HCT116 (cell line): ENCODE results near the gene C11orf52. TPM values are rescaled to one million over a fixed set of nuclear protein-coding genes. Genes with fewer than 3 reads are reported as not detected.

ENCODE experiments used
- CBX3 ChIP-seq: IDR thresholded peaks from 2 replicates; pipeline ENCODE4 v1.6.1; 2012; ENCODE audit warnings: low read depth
- CEBPB ChIP-seq: IDR thresholded peaks from 2 replicates; pipeline ENCODE4 v1.6.1; 2012; ENCODE audit warnings: low read depth
- EGR1 ChIP-seq: IDR thresholded peaks from 2 replicates; pipeline ENCODE4 v1.6.1; 2012; ENCODE audit warnings: low read depth
- ELF1 ChIP-seq: IDR thresholded peaks from 2 replicates; pipeline ENCODE4 v1.6.1; 2012; ENCODE audit warnings: low read depth, borderline replicate concordance
- EZH2 ChIP-seq: fragments of 200-600 bp; sonication (generic); IDR thresholded peaks from 2 replicates; pipeline ENCODE4 v1.6.1; 2017; ENCODE audit warnings: antibody characterized with exemption, mixed run types
- POLR2A ChIP-seq: IDR thresholded peaks from 2 replicates; pipeline ENCODE4 v1.7.0; 2011; ENCODE audit warnings: borderline replicate concordance; ENCODE audit not compliant: insufficient read depth, insufficient read length; ENCODE audit errors: extremely low read depth
- POLR2AphosphoS5 ChIP-seq: IDR thresholded peaks from 2 replicates; pipeline ENCODE4 v1.6.1; 2011; ENCODE audit warnings: mild to moderate bottlenecking, low read depth, low read length, moderate library complexity
- SIN3A ChIP-seq: IDR thresholded peaks from 2 replicates; pipeline ENCODE4 v1.6.1; 2012; ENCODE audit warnings: low read depth
- SRF ChIP-seq: IDR thresholded peaks from 2 replicates; pipeline ENCODE4 v1.6.1; 2012; ENCODE audit warnings: low read depth
- YY1 ChIP-seq: IDR thresholded peaks from 2 replicates; pipeline ENCODE4 v1.6.1; 2011; ENCODE audit warnings: low read length, low read depth, moderate library complexity, mild to moderate bottlenecking; ENCODE audit not compliant: insufficient replicate concordance; ENCODE audit errors: extremely low read depth
- ZNF274 ChIP-seq: fragments of 200-500 bp; sonication (Bioruptor generic); IDR thresholded peaks from 2 replicates; pipeline ENCODE4 v1.6.1; 2014; ENCODE audit warnings: mild to moderate bottlenecking, low read depth, low read length, inconsistent platforms
- total RNA-seq: library from RNA; stranded (reverse); gene quantifications from one replicate; pipeline ENCODE4 v1.2.1, GENCODE V29; 2021; ENCODE audit not compliant: unreplicated experiment
- TF ChIP-seq, protein P1 (sequence below): IDR thresholded peaks from 2 replicates; pipeline ENCODE4 v1.6.1; 2012; ENCODE audit warnings: low read depth
- TF ChIP-seq, protein P2 (sequence below): IDR thresholded peaks from 2 replicates; pipeline ENCODE4 v1.6.1; 2012

Gene C11orf52
- total RNA-seq, 1 experiment from 2014 or later: 4.6 TPM

DNA sequence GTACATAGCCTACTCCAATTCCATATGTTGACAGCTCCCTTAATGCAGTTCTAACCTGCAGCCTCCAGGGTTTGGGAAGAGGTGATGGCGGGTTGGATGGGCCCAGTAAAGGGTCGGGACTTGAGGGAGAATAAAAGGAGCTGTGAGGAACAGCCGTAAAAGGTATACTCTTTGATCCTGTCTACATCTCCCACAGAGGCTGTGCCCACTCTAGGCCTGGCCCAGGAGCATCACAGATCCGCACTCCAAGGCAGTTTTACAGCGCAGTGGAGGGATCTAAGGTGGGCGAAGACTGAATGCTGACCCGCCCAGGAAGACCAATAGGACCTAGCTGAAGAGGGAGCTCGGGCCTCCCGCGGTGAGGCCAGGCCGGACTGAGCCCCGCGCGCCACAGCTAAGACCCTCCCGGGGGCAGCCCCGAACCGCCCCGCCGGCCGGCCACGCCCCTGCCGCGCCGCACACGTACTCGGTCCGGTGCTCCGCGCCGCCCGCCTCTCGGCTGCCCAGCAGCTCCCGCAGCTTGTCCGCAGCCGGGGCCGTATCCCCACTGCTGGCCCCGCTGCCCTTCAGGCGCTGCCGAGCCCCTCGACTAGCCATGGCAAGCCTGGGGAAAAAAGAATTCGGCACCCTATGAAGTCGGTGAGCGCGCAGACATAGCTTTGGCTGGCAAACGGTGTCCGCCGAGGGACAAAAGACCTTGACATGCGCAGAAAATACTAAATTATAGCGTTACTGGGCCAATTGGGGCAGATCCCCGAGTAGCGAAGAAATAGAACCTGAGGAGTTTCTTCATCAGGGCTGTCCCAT is 47.6 kb upstream of the C11orf52 start, which contains the start of gene ALG9 (continued):
- TF ChIP-seq, protein P1, sequence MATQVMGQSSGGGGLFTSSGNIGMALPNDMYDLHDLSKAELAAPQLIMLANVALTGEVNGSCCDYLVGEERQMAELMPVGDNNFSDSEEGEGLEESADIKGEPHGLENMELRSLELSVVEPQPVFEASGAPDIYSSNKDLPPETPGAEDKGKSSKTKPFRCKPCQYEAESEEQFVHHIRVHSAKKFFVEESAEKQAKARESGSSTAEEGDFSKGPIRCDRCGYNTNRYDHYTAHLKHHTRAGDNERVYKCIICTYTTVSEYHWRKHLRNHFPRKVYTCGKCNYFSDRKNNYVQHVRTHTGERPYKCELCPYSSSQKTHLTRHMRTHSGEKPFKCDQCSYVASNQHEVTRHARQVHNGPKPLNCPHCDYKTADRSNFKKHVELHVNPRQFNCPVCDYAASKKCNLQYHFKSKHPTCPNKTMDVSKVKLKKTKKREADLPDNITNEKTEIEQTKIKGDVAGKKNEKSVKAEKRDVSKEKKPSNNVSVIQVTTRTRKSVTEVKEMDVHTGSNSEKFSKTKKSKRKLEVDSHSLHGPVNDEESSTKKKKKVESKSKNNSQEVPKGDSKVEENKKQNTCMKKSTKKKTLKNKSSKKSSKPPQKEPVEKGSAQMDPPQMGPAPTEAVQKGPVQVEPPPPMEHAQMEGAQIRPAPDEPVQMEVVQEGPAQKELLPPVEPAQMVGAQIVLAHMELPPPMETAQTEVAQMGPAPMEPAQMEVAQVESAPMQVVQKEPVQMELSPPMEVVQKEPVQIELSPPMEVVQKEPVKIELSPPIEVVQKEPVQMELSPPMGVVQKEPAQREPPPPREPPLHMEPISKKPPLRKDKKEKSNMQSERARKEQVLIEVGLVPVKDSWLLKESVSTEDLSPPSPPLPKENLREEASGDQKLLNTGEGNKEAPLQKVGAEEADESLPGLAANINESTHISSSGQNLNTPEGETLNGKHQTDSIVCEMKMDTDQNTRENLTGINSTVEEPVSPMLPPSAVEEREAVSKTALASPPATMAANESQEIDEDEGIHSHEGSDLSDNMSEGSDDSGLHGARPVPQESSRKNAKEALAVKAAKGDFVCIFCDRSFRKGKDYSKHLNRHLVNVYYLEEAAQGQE: no peak
- TF ChIP-seq SIN3A (peak; percentile 72), SRF (no peak), EZH2 (no peak), ZNF274 (no peak), YY1 (peak; percentile 87), ELF1 (no peak), CEBPB (no peak), POLR2A (peak; percentile 22), EGR1 (no peak), CBX3 (no peak), POLR2AphosphoS5 (peak; percentile 70)
- TF ChIP-seq, protein P2, sequence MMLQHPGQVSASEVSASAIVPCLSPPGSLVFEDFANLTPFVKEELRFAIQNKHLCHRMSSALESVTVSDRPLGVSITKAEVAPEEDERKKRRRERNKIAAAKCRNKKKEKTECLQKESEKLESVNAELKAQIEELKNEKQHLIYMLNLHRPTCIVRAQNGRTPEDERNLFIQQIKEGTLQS: no peak
